Stimulated activated CD8-positive, alpha-beta memory T cell treated with anti-CD3 and anti-CD28 coated beads, Interleukin-15, amount 100 ng/mL, for 48 hours (primary cell): ENCODE measurements around the gene TRIM17.
A peak's percentile ranks its signal among the peaks of the same experiment; 100 is the strongest.
"Not testable (repeated sequence)": the region's sequence is repeated elsewhere in the genome, so short reads cannot be mapped to it uniquely, and the experiment has no call there.

Experiments
- DNase-seq, 2 donors: peaks; one replicate each; pipeline ENCODE4 v3.0.0-alpha.2; 2020; ENCODE audit warnings: low read depth in 2 of 2

The TRIM17 gene

DNA sequence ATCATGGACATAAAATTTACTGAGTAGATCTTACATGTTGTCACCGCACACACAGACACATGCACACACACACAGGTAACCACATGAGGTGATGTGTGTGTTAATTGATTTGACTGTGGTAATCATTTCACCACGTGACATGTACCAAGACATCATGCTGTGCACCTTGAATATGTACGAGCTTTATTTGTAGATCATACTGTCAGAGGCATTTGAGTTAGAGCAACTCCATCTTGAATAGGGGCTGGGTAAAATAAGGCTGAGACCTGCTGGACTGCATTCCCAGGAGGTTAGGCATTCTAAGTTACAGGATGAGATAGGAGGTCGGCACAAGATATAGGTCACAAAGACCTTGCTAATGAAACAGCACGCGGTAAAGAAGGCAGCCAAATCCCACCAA lies 31.7 kb upstream of the TRIM17 start:
- no peak for DNase-seq

DNA sequence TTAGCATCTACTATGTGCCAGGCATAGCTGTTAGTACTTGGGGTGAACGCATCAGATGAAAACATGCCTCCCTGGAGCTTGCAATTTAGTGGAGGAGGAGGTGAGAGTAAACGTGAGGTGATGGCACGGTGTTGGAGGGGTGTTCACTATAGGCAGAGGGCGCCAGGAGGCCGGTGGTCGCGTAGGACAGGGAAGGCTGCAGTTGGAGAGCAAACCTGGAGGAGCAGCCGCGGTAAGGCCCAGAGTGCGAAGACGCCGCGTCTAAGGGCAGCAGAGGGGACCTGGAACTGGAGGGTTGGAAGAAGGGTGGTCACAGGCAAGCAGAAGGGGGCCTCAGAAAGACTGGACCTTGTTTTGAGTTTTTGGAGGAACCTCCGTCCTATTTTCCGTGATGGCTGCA lies 30.2 kb upstream of the TRIM17 start:
- DNase-seq, result no peak

DNA sequence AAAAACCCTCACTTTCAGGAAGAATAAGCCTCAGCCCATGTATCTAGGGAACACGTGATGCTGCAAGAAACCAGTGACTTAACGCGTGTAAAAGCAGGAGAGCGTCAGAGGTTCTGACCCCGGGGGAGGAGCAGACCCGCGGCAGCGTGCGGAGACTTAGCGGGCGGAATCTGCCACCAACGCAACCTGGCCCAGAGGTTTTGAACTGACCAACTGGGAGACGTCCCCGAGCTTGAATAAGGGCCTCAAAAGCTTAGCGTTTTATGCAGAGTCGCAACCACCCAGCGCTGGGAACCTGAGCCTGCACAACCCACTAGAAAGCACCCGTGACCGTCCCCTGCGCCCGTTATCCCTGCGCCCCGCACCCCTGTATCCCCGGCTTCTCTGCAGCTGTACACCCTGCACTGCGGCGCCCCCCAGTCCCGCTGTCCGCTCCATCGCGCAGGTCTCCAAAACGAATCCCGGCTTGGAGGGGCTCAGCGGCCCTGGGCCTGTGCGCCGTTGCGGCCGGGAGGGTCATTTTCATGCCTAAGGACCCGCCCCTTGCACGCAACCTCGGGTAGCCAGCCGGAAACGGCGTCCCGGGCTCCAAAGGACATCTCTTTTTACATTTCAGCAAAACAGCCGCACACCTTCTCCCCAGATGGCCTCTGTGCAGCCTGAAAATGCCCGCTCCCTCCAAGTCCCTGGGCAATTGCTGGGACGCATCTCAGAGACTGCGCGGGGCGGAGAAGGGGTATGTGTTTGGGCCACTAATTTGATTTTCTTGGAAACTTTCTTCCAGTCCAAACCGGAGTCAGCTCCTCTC lies 29.4 kb upstream of the TRIM17 start:
- DNase-seq, result peak; percentile 10 to 15

DNA sequence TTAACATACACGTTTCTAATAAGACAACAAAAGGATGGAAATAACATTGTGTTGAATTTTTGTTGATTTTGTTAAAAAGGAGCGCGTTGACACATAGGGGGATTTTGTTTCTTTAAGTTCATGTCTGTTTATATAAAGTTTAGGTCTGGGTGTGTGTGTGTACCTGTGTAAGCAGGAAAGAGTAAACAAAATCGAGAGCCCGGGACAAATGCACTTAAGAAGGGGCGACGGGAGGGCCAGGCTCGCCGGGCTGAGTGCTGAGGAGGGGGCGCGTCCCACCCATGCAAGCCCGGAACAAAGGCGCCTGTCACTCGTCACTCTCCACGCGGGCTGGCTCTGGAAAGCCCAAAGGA lies 28.8 kb upstream of the TRIM17 start:
- DNase-seq, result no peak

DNA sequence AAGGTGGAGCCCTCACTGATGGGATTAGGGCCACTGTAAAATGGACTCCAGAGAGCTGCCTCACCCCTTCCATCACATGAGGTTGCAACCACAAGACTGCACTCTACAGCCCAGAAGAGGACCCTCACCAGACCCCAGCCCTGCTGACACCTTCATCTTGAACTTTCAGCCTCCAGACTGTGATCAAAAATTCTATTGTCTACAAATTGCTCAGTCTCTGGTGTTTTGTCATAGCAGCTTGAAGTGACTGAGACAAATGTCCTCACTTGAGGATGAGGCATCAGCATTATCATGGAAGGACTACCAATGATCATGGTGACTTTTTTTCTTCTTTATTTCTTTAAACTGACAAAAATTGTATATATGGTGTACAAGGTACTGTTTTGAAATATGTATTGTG lies 26.7 kb upstream of the TRIM17 start:
- DNase-seq, result no peak

DNA sequence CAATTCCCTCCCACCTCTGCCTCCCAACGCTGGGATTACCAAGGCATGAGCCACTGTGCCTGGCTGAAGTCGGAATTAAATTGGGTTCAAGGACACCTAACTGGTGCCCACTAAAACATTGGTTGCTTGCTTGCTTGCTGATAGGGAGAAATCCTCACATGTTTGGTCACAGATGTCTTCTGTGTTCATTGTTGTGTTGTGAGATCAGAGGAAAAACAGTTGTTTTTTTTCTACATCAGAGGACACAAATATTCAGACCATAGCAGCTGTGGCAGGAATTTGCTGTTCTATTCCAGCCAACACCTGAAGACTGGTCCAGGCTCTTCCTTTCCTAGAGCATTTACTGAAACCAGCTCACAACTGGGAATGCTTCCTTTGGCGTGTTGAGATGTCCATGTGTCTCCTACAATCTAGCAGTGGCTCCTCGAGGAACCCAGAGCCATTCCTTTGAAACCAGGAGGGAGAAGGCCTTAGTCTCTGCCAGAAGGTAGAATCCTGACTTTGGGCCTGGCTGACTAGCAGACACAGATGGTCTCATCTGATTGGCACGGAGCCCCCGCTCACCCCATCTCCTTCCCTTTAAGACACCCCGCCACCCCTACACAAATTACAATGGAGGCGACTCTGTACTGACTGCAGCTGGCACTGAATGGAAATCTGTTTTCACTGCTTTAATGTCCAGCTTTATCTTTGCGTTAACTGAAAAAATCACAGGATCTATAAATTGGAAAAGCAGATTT lies 24.3 kb upstream of the TRIM17 start:
- DNase-seq, result no peak

DNA sequence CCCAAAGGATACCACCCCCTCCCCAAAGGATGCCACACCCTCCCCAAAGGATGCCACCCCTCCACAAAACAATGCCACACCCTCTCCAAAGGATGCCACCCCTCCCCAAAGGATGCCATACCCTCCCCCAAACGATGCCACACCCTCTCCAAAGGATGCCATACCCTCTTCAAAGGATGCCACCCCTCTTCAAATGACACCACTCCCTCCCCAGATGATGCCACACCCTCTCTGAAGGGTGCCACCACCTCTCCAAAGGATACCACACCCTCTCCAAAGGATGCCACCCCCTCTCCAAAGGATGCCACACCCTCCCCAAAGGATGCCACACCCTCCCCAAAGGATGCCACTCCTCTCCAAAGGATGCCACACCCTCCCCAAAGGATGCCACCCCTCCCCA lies 21.6 kb upstream of the TRIM17 start:
- no peak for DNase-seq

DNA sequence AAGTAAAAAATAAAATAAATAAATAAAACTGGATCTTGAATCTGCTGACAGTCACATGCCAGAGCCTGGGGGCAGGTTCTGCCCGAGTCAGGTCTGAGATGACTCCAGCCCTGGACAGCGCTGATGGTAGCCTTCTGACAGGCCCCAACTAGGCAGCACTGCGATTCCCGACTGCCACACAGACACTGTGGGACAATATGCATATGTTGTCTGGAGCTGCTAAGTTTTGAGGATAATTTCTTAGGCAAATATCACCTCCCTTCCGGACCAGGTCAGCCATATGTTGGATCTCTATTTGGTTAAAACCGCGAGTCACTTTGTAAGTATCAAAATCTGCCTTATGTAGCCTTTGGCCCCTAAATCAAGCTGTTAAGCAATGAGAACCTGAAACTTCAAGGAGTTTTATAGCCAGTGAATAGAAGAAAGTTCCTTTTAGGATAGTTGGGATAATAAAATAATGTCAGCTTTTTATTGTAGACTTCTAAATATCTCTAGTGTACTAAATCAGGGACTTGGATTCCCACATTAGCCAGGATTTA lies 20.8 kb upstream of the TRIM17 start:
- DNase-seq, result no peak

DNA sequence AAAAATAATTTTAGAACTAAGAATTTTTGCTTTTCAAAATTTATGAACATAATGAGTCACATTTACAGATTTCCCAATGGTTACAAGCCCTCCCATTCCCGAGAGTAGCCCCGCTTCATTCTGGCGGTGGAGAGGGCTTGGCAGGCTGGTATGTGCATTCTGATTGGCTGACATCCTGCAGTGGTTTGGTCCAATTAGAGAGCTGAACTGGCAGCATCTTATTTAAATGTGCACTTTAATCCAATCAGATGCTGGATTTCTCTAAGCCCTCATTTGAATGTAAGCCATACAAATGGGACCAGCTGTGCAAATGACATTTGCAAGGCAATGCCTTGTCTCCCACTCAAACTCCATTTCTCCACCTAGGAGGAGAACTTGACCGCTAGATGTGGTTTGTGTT lies 18.0 kb upstream of the TRIM17 start:
- no peak for DNase-seq

DNA sequence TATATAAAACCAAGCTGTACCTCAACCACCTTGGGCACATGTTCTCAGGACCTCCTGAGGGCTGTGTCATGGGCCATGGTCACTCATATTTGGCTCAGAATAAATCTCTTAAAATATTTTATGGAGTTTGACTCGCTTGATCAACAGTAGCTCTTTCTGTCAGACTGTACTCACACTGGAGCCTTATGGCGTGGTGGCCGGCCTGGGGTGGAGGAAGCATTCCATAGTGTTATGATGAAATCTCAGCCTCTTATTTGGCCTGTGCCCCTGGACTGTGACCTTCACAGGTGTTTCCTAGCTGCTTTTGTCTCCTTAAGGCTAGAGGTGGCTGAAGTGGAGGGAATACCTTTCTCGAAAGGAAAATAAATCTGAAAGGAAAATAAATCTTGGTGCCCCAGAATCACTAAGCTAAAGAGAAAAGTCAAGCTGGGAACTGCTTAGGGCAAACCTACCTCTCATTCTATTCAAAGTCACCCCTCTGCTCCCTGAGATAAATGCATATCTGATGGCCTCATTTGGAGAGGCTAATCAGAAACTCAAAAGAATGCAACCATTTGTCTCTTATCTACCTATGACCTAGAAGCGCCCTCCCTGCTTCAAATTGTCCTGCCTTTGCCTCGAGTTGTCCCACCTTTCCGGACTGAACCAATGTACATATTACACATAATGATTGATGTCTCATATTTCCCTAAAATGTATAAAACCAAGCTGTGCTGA lies 16.8 kb upstream of the TRIM17 start:
- not testable (repeated sequence) for DNase-seq

DNA sequence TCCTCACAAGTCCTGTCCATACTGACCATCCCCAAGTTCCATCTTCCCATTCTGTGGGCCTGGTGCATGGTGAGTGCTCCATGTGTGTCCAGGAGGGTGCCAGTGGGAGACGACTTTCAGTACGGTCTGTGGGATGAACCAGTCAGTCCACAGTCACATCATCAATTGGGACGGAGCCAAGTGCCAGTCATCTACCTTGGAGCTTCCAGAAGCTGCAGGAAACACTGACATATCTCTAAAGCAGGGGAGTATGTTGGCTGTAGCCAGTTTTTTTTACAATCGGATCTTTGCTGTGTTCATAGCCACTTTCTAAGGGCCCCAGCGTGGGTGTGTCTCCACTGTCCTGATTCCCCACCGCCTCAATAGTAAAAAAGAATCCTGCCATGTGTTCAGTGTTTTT lies 13.6 kb upstream of the TRIM17 start:
- DNase-seq, result no peak

DNA sequence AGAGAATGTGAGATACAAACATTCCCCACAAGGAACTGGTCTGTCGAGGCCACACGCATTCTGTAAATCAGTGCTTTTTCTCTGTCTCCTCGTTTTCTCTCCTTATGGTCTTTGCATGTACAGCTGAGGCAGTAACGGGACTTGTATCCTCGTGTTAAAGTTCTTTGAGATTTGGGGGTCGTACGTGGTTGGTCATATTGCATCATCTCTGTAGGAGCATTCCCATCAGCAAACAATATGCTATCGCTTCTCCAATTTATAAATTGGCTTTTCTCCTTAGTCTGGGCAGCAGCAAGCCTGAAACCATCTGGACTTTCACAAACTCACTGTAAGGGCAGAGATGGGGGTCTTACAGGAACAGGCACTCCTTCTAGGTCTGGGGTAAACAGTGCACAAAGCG lies 13.0 kb upstream of the TRIM17 start:
- no peak for DNase-seq

DNA sequence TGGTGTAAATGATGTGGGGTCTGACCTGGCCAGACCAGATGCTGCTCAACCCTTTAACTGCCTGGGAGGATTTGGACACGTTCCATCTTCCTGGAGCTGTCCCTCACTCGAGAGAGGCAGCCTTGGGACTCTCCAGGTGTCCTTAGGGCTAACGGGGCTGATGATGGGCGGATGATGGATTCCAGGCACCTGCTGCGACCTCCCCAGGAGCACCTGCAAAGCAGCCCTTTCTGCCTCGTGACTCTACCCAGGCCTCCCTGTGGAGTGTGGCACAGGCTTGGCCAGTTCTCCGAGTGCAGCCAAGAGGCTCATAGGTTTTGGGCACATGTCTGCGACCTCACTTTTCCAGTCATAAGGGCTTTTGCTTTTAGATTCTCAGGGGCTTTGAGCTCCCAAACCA lies 12.3 kb upstream of the TRIM17 start:
- no peak for DNase-seq

DNA sequence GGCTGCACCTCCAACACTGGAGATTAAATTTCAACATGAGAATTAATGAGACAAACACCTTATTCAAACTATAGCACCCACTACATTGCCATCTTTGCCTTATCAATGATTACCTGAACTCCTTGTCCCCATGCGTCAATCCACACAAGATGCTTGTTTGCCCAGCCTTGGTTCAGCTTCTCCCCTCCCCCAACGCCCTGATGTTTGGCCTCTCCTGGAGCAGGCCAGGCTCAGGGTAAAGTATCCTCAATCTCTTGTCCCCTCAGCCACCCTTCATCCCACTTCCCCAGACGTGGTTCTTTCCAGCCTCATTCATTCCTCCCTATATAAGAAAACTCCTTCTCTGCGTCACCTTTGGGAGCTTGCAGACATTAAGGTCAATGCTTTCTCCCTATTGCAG lies 11.8 kb upstream of the TRIM17 start:
- no peak for DNase-seq

DNA sequence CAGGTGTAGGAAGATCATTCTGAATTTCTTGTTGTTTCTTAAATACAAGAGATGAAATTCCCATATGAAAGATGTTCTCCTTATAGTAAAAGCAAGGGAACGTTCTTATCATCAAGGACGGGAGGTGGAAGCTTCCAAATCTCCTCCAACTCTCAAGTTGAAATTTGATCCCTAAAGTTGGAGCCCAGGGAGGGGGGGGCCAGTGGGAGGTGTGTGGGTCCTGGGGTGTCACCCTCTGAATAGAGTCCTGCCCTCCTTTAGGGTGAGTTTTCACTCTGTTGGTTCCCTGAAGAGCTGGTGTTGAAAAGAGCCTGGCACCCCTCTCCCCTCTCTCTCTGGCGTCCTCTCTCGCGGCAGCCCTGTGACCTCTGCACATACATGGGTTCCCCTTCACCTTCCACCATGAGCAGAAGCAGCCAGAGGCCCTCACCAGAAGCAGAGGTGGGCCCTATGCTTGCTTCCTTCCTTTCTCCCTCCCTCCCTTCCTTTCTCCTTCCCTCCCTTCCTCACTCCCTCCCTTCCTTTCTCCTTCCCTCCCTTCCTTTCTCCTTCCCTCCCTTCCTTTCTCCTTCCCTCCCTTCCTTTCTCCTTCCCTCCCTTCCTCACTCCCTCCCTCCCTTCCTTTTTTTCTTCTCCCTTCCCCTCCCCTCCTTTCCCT lies 10.0 kb upstream of the TRIM17 start:
- no peak for DNase-seq

DNA sequence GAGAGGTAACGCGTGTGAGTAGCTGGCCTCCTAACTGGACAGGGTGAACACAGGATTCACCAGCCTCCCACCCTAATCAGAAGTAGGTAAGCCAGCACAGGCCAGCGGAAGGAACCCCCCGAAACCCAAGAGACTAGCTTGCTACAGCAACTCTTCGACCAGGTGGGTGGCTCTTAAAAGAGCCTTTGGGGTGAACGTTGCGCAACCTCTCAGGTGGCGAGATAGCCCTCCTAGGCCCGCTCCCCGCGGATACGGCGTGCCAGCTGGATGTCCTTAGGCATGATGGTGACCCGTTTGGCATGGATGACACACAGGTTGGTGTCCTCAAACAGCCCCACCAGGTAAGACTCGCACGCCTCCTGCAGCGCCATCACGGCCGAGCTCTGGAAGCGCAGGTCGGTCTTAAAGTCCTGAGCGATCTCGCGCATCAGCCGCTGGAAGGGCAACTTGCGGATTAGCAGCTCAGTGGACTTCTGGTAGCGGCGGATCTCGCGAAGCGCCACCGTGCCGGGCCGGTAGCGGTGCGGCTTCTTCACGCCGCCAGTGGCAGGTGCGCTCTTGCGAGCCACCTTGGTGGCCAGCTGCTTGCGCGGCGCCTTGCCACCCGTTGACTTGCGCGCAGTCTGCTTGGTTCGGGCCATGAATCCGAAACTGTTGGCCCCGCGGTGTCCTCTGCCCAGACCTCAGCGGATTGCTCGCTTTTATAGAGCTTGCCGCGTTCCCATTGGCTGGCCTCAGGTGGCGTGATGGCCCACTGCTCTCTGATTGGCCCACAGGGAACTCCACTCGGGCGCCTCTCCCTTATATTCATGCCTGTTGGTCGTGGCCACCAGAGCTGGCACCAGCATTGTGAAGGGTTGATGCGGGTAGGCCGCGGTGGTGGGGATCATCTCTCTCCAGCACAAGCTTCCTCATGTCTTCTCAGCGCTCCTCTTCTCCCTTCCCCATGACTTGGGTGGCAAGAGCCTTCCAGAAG lies 8.3 kb upstream of the TRIM17 start:
- no peak for DNase-seq

DNA sequence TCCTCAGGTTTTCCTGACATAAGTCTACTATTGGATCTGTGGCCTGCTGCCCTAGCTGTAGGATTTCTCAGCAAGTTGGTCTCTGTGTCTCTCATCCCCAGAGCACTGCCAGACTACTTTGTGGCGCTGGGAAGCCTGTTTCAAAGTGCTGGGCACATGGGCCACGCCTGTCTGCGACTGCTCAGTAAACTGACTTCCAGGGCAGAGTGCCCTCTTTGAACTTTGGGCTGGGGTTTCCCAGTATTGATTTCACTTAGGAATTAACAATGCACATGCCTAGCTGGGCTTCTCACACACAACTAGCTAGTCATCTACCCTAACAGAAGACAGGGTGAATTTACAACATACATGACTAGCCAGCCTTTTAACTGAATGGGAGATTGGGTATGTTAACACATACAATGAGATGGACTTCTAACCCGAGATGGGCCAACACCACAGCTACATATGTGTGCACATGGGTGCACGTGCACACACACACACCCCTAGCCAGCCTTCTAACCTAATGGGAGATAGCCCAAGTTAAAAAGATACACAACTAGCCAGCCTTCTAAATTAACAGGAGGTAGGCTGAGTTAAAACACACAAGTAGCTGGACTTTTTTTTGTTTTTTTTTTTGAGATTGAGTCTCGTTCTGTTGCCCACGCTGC lies 6.9 kb upstream of the TRIM17 start:
- no peak for DNase-seq

DNA sequence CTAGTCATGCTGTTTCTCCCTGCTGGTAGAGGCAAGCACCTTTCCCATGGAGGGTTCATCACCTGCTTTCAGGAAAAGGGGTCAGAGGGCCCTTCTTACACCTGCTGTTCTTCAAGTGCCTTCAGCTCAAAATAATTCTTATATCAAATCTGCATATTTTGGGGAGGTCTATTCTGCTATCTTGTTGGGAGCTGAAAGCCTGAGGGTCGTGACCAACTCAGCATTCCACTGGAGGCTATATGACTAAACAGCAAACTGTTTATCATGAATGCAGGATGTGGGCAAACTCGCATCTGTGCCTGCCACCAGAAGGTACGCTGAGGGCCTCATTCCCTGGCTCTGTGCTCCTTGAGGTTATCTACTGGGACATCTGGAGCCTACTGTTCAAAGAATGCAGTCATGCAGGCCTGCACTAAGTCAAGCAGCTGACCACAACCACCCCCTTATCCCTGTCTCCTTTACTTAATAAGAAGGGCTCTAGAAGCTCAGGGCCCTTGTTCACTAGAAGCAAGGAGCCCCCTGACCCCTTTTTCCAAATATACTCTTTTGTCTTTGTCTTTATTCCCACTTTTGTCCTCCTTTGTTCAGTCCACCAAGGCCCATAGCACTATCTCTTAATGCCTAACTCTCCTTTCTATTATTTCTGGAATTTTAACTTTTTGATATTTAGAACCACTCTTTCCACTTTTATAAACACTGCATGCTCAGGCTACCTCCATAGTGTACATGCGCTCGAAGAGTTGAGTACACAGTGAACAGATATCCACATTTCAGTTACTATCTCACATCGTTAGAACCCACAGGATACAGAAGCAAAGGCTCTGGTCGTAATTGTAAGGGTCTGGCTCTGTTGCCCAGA lies 4.5 kb upstream of the TRIM17 start:
- no peak for DNase-seq

DNA sequence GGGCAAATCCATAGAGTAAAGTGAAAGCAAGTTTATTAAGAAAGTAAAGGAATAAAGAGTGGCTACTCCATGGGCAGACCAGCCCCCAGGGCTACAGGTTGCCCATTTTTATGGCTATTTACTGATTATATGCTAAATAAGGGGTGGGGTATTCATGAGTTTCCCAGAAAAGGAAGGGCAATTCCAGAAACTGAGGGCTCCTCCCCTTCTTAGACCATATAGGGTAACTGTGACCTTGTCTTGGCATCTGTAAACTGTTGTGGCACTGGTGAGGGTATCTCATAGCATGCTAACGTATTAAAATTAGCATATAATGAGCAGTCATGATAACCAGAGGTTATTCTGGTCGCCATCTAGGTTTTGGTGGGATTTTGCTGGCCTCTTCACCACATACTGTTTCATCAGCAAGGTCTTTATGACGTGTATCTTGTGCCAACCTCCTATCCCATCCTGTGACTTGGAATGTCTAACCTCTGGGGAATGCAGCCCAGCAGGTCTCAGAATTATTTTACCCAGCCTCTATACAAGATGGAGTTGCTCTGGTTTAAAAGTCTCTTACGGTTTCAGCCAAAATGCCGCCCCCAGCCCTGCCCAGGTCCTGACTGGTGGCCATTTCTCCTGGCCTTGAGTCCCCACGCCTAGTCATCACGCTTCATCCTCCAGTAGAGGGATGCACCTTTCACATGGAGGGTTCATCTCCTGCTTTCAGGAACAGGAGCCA lies 982 bp upstream of the TRIM17 start:
- DNase-seq, result no peak
